Fibroblast of peridontal ligament (primary cell): ENCODE measurements around the gene PADI2.

Experiments used
- DNase-seq: peaks from one replicate; pipeline ENCODE4 v3.0.0-alpha.2; 2010; ENCODE audit errors: extremely low read depth

PADI2 gene

GRCh38 chr1:17119076-17119772, at the start of gene PADI2:
Gene PADI2 (minus strand): TSS chr1:17119451. CDS start chr1:17119371, 80 bp downstream.
- DNase-seq: no peak

- DNase-seq: peak; percentile 83
Measured at GRCh38 chr1:17168091-17168876, 49.0 kb upstream of the PADI2 start.

- no peak for DNase-seq
Measured at GRCh38 chr1:17167786-17168090, 48.5 kb upstream of the PADI2 start.

GRCh38 chr1:17167041-17167785, 48.0 kb upstream of the PADI2 start:
- no peak for DNase-seq

GRCh38 chr1:17165823-17166222, 46.6 kb upstream of the PADI2 start:
- no peak for DNase-seq

- DNase-seq: no peak
Measured at GRCh38 chr1:17163789-17164666, 44.8 kb upstream of the PADI2 start.

- DNase-seq: no peak
Measured at GRCh38 chr1:17163371-17163770, 44.1 kb upstream of the PADI2 start.

GRCh38 chr1:17162941-17163340, 43.7 kb upstream of the PADI2 start:
- no peak for DNase-seq

GRCh38 chr1:17161926-17162800, 42.9 kb upstream of the PADI2 start:
- no peak for DNase-seq

GRCh38 chr1:17161137-17161740, 42.0 kb upstream of the PADI2 start:
- DNase-seq: no peak

GRCh38 chr1:17158961-17159360, 39.7 kb upstream of the PADI2 start:
- DNase-seq: no peak

GRCh38 chr1:17156108-17156507, 36.9 kb upstream of the PADI2 start:
- DNase-seq: peak; percentile 77

GRCh38 chr1:17155257-17155920, 36.1 kb upstream of the PADI2 start:
- no peak for DNase-seq

- DNase-seq: no peak
Measured at GRCh38 chr1:17149771-17150170, 30.5 kb upstream of the PADI2 start.

GRCh38 chr1:17148950-17149608, 29.8 kb upstream of the PADI2 start:
- no peak for DNase-seq

- DNase-seq: no peak
Measured at GRCh38 chr1:17145648-17146047, 26.4 kb upstream of the PADI2 start.

- no peak for DNase-seq
Measured at GRCh38 chr1:17143760-17144159, 24.5 kb upstream of the PADI2 start.

GRCh38 chr1:17141441-17142197, 22.4 kb upstream of the PADI2 start:
- DNase-seq: no peak
